Astrocyte of the cerebellum (primary cell): ENCODE measurements around the gene TMEM187.

Source experiments
- DNase-seq: peaks from one replicate; pipeline ENCODE4 v3.0.0-alpha.2; 2011; ENCODE audit warnings: low read depth
- H3K4me3 ChIP-seq: 2 replicates; pipeline ENCODE4 v1.5.1; 2011; ENCODE audit warnings: mild to moderate bottlenecking, low read depth, low read length, moderate library complexity
- in situ Hi-C: cut with HindIII; loops from 2 replicates; pipeline ENCODE4 v1.10.0; 2017; ENCODE audit warnings: low sequenced_read_pairs
- TF ChIP-seq, protein P1 (sequence below): IDR thresholded peaks from 2 replicates; pipeline ENCODE4 v1.5.1; 2012; ENCODE audit warnings: low read length, low read depth, moderate library complexity, mild to moderate bottlenecking; ENCODE audit errors: missing control alignments

Gene TMEM187

GRCh38 chrX:154008521-154008920, 36.0 kb downstream of the TMEM187 start:
- H3K4me3 ChIP-seq = no peak overlapping the region
- in situ Hi-C loops = no loop called here
- no peak for DNase-seq
- TF ChIP-seq, protein P1, sequence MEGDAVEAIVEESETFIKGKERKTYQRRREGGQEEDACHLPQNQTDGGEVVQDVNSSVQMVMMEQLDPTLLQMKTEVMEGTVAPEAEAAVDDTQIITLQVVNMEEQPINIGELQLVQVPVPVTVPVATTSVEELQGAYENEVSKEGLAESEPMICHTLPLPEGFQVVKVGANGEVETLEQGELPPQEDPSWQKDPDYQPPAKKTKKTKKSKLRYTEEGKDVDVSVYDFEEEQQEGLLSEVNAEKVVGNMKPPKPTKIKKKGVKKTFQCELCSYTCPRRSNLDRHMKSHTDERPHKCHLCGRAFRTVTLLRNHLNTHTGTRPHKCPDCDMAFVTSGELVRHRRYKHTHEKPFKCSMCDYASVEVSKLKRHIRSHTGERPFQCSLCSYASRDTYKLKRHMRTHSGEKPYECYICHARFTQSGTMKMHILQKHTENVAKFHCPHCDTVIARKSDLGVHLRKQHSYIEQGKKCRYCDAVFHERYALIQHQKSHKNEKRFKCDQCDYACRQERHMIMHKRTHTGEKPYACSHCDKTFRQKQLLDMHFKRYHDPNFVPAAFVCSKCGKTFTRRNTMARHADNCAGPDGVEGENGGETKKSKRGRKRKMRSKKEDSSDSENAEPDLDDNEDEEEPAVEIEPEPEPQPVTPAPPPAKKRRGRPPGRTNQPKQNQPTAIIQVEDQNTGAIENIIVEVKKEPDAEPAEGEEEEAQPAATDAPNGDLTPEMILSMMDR = no peak

GRCh38 chrX:154010330-154011087, 38.0 kb downstream of the TMEM187 start:
- TF ChIP-seq, protein P1 = no peak
- in situ Hi-C loops = no loop called here

GRCh38 chrX:154011376-154012335, 39.1 kb downstream of the TMEM187 start:
- no peak for DNase-seq
- no peak overlapping the region for H3K4me3 ChIP-seq
- TF ChIP-seq, protein P1 = no peak
- in situ Hi-C loops = no loop called here

More at GRCh38 chrX:154010330-154011087, 38.0 kb downstream of the TMEM187 start:
- no peak for DNase-seq
- H3K4me3 ChIP-seq = no peak overlapping the region

DNA sequence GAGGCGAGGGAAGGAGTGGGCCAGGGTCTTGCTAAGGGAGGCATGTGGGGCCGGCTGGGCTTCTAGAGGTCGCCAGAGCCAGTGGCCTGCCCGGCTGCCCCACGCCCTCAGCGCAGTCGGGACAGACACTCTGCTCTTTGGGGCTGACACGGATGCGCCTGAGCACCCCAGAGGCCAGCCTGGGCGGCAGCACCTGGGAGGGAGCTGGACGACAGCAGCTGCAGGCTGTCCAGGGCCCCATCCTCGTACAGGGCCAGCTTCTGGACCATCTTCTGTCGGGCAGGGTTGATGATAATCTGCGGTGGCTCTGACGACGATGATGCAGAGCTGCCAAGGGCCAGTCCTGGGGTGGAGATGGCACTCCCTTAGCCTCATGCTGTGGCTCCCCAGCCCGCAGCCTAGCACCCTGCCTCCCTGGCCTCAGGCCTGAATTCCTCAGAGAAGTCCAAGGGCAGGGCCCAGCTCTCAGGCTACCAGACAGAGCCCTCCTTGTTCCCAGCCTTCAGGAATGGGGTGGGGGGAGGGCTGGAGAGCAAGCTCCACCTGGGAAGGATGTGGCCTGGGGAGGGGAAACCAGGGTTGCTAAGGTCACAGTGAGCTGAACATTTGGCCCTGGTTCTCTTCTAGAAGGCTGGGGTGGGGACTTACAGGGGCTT, 39.9 kb downstream of the TMEM187 start:
- no peak for DNase-seq
- no peak overlapping the region for H3K4me3 ChIP-seq
- in situ Hi-C loops = no loop called here
- TF ChIP-seq, protein P1 = no peak

GRCh38 chrX:154013001-154013421, 40.5 kb downstream of the TMEM187 start:
- TF ChIP-seq, protein P1 = no peak
- DNase-seq = no peak

DNA sequence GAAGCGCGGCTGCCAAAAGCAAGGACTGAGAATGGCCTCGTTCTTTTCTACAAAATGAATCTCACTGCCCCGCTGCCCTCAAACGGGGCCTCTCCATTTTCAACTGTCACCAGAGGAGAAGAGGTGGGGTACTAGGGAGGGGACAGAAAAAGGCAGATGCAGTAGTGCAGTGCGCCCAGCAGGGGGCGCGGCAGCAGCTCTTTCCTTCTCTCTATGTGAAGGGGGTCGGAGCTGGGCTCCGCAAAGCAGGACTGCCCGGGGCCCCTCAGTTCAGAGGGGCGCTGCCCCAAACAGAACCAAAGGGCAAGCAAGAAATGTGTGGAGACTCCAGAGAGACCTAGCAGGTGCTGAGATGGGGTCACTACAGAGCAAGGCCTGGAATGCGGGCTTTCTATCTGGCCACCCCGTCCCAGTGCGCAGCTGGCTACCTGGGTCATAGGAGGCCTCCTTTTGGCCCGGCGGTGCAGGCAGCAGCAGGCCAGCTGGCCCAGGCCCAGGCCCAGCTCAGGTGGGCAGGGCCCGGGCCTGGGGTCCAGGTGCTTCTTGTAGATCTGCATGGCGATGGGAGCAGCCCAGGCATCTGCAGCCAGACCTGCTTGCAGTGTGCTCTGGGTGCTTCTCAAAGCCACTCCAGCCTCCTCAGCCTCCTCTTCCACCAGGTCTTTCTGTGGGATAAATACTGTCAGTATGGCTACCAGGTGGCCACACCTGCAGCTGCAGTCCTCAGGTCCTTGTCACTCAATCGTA, 41.2 kb downstream of the TMEM187 start:
- TF ChIP-seq, protein P1 = peak; percentile 78
- H3K4me3 ChIP-seq = no peak overlapping the region
- no peak for DNase-seq
- in situ Hi-C loops = no loop called here

More at GRCh38 chrX:154013001-154013421, 40.5 kb downstream of the TMEM187 start:
- in situ Hi-C loops = no loop called here
- H3K4me3 ChIP-seq = no peak overlapping the region
